WERI-Rb-1 (cell line): ENCODE results near the gene UFSP2.

Experiments
- DNase-seq: peaks from one replicate; pipeline ENCODE4 v3.0.0-alpha.2; 2020
- H3K27ac ChIP-seq: fragments of 250-450 bp; sonication (Bioruptor Pico); 2 replicates; pipeline ENCODE4 v1.5.1; 2020; ENCODE audit warnings: mild to moderate bottlenecking, moderate library complexity
- H3K27me3 ChIP-seq: fragments of 250-450 bp; sonication (Bioruptor Pico); 2 replicates; pipeline ENCODE4 v1.5.1; 2021; ENCODE audit warnings: mild to moderate bottlenecking, low read depth, moderate library complexity; ENCODE audit not compliant: insufficient read depth, severe bottlenecking
- H3K36me3 ChIP-seq: fragments of 250-450 bp; sonication (Bioruptor Pico); 2 replicates; pipeline ENCODE4 v1.5.1; 2020; ENCODE audit warnings: mild to moderate bottlenecking, moderate library complexity
- H3K4me3 ChIP-seq: 2 replicates; pipeline ENCODE4 v1.5.1; 2011; ENCODE audit warnings: low read depth, mild to moderate bottlenecking, control low read depth, low read length
- H3K9me3 ChIP-seq: fragments of 250-450 bp; sonication (Bioruptor Pico); 2 replicates; pipeline ENCODE4 v1.5.1; 2021; ENCODE audit warnings: mild to moderate bottlenecking, moderate library complexity; ENCODE audit not compliant: severe bottlenecking
- TF ChIP-seq, protein P1 (sequence below): IDR thresholded peaks from 2 replicates; pipeline ENCODE4 v1.5.1; 2011; ENCODE audit warnings: low read depth, mild to moderate bottlenecking, control low read depth, inconsistent platforms, low read length

The UFSP2 gene

GRCh38 chr4:185381288-185382196 is 44.2 kb downstream of the UFSP2 start:
- no peak overlapping the region for H3K4me3 ChIP-seq
- H3K9me3 ChIP-seq: peaks cover 7% of the 10 kb centered on the region
- TF ChIP-seq, protein P1, sequence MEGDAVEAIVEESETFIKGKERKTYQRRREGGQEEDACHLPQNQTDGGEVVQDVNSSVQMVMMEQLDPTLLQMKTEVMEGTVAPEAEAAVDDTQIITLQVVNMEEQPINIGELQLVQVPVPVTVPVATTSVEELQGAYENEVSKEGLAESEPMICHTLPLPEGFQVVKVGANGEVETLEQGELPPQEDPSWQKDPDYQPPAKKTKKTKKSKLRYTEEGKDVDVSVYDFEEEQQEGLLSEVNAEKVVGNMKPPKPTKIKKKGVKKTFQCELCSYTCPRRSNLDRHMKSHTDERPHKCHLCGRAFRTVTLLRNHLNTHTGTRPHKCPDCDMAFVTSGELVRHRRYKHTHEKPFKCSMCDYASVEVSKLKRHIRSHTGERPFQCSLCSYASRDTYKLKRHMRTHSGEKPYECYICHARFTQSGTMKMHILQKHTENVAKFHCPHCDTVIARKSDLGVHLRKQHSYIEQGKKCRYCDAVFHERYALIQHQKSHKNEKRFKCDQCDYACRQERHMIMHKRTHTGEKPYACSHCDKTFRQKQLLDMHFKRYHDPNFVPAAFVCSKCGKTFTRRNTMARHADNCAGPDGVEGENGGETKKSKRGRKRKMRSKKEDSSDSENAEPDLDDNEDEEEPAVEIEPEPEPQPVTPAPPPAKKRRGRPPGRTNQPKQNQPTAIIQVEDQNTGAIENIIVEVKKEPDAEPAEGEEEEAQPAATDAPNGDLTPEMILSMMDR: no peak
- H3K27me3 ChIP-seq: no peaks in the 10 kb centered on the region
- DNase-seq: no peak
- H3K27ac ChIP-seq: no peak overlapping the region
- no peaks in the 10 kb centered on the region for H3K36me3 ChIP-seq

- DNase-seq: no peak
- H3K27ac ChIP-seq: no peak overlapping the region
- TF ChIP-seq, protein P1: no peak
- no peaks in the 10 kb centered on the region for H3K36me3 ChIP-seq
- H3K27me3 ChIP-seq: no peaks in the 10 kb centered on the region
- H3K4me3 ChIP-seq: no peak overlapping the region
- peaks cover 7% of the 10 kb centered on the region for H3K9me3 ChIP-seq
Observed at GRCh38 chr4:185380320-185380719, 45.4 kb downstream of the UFSP2 start.

DNA sequence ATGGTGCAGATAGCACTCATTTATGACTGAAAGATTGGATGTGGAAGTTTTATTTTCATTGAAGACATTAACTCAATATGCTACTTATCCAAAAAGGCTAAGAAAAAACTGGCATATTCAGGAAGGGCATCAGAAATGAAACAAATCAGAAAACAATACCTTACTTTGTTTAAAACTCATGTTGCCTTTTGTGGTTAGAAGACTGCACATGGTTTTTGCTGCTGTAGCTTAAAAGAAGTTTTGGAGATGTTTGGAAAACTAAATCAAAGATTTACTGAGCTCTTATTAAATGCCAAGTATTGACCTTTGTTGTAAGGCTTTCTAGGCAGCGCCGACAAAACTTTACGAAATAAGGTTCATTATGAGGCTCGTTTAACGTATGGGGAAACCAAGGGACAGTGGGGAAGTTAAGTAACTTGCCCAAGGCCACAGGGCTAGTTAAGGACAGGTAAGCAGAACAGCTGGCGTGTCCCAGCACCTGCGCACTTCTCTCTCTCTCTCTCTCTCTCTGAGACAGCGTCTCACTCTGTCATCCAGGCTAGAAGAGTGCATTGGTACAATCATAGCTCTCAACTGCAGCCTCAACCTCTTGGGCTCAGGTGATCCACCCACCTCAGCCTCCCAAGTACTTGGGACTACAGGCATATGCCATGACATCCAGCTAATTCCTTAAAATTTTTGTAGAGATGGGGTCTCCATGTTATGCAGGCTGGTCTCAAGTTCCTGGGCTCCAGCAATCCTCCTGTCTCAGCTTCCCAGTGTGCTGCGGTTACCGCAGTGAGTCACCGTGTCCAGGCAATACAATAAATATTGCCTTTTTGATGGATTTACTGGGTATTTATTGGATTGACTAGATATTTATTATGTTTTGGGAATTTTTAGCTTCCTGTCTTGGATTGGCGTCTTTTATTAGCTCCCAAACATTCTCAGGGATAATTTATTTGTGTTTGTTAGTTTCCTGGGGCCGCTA is 46.2 kb downstream of the UFSP2 start:
- Histone ChIP-seq H3K9me3 (peaks cover 7% of the 10 kb centered on the region), H3K36me3 (no peaks in the 10 kb centered on the region), H3K27me3 (no peaks in the 10 kb centered on the region), H3K4me3 (no peak overlapping the region), H3K27ac (no peak overlapping the region)
- TF ChIP-seq, protein P1: no peak
- no peak for DNase-seq

GRCh38 chr4:185378264-185378663 is 47.5 kb downstream of the UFSP2 start:
- H3K27ac ChIP-seq: no peak overlapping the region
- no peaks in the 10 kb centered on the region for H3K27me3 ChIP-seq
- peaks cover 7% of the 10 kb centered on the region for H3K9me3 ChIP-seq
- H3K4me3 ChIP-seq: no peak overlapping the region
- DNase-seq: no peak
- TF ChIP-seq, protein P1: no peak
- no peaks in the 10 kb centered on the region for H3K36me3 ChIP-seq

DNA sequence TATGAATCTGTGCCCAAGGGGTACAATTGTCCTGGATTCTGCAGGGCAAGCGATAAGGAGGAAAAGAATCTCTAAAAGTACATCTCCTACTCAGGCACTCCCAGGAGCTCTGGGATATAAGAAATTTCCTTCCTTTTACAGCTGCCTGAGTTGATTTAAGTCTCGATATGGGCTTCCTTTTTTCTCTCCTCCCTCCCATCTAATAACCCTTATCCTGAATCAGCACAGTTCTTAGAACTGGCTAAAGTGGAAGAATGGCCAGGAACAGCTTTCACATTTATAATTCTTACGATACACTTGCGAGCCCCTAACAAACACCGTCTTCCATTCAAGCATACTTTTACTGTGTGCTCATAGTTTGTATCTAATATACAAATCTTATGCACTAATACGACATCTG is 51.2 kb downstream of the UFSP2 start:
- DNase-seq: no peak
- Histone ChIP-seq H3K27me3 (no peaks in the 10 kb centered on the region), H3K27ac (no peak overlapping the region), H3K4me3 (no peak overlapping the region), H3K9me3 (no peaks in the 10 kb centered on the region), H3K36me3 (no peaks in the 10 kb centered on the region)
- TF ChIP-seq, protein P1: no peak
